IPS-18c (cell line): ENCODE results near the gene AVPR1B.
"Not testable (repeated sequence)": the region's sequence is repeated elsewhere in the genome, so short reads cannot be mapped to it uniquely, and the experiment has no call there.

Experiments used
- H3K4me3 ChIP-seq: 2 replicates; pipeline ENCODE4 v1.7.0; 2013; ENCODE audit warnings: low read depth, mild to moderate bottlenecking, low read length, moderate library complexity; ENCODE audit not compliant: insufficient read depth
- H3K9me3 ChIP-seq: one replicate; pipeline ENCODE4 v1.6.1; 2013; ENCODE audit warnings: mild to moderate bottlenecking, low read length, moderate library complexity; ENCODE audit not compliant: control insufficient read depth, insufficient read depth

AVPR1B gene

GRCh38 chr1:206067486-206068227 is 49.5 kb downstream of the AVPR1B start:
- Histone ChIP-seq H3K9me3 (peaks cover 8% of the 10 kb centered on the region), H3K4me3 (no peak overlapping the region)

- Histone ChIP-seq H3K9me3 (peaks cover 8% of the 10 kb centered on the region), H3K4me3 (no peak overlapping the region)
Measured at GRCh38 chr1:206066479-206067171, 50.6 kb downstream of the AVPR1B start.

- Histone ChIP-seq H3K4me3 (no peak overlapping the region), H3K9me3 (peaks cover 6% of the 10 kb centered on the region)
Measured at GRCh38 chr1:206065547-206066145, 51.5 kb downstream of the AVPR1B start.

GRCh38 chr1:206064501-206064900 is 52.7 kb downstream of the AVPR1B start:
- not testable (repeated sequence) for H3K4me3 ChIP-seq, H3K9me3 ChIP-seq

GRCh38 chr1:206064001-206064400 is 53.2 kb downstream of the AVPR1B start:
- H3K4me3 ChIP-seq, H3K9me3 ChIP-seq: not testable (repeated sequence)

- Histone ChIP-seq H3K9me3 (peaks cover 11% of the 10 kb centered on the region), H3K4me3 (no peak overlapping the region)
Measured at GRCh38 chr1:206062464-206062863, 54.7 kb downstream of the AVPR1B start.

- H3K9me3 ChIP-seq: peaks cover 11% of the 10 kb centered on the region
- H3K4me3 ChIP-seq: no peak overlapping the region
Measured at GRCh38 chr1:206060844-206061243, 56.3 kb downstream of the AVPR1B start.
